Ovary (tissue), 9 donors: Measurements from ENCODE around the gene SLC18A3. TPM values are rescaled to one million over a fixed set of nuclear protein-coding genes. Genes with fewer than 3 reads are reported as not detected.
A peak's percentile ranks its signal among the peaks of the same experiment; 100 is the strongest.

Experiments used
- DNase-seq, 5 donors: peaks; one replicate each; pipeline ENCODE4 v3.0.0-alpha.2; 2019 to 2020
- H3K27ac ChIP-seq, 2 donors: fragments of 200-600 bp; one replicate each; pipeline versions ENCODE4 v1.5.1 to v1.8.0; 2019 to 2022
- H3K27me3 ChIP-seq: fragments of 200-600 bp; one replicate; pipeline ENCODE4 v1.8.0; 2022
- H3K36me3 ChIP-seq: fragments of 200-600 bp; sonication (generic); one replicate; pipeline ENCODE4 v1.5.1; 2019
- H3K4me1 ChIP-seq: one replicate; pipeline ENCODE4 v1.8.1; 2013; ENCODE audit warnings: mild to moderate bottlenecking, moderate library complexity; ENCODE audit not compliant: insufficient read depth
- H3K4me3 ChIP-seq: fragments of 200-600 bp; sonication (generic); one replicate; pipeline ENCODE4 v1.5.1; 2017
- H3K9me3 ChIP-seq, 2 donors: fragments of 200-600 bp in 1 of 2; sonication (generic) in 1 of 2; one replicate each; pipeline versions ENCODE4 v1.5.1 to v1.8.1; 2013 to 2019; ENCODE audit warnings: mild to moderate bottlenecking in 1 of 2, moderate library complexity in 1 of 2
- CTCF ChIP-seq, 3 donors: fragments of 450-650 bp in 2 of 3; fragments of 200-600 bp in 1 of 3; IDR thresholded peaks; one replicate each; pipeline versions ENCODE4 v1.5.1 to v1.8.0; 2016 to 2022; ENCODE audit warnings: antibody characterized with exemption in 3 of 3, mild to moderate bottlenecking in 1 of 3
- EP300 ChIP-seq: sonication (generic); formaldehyde crosslinking; IDR thresholded peaks from one replicate; pipeline ENCODE4 v1.6.1; 2017; ENCODE audit warnings: antibody characterized with exemption
- POLR2A ChIP-seq: fragments of 450-650 bp; IDR thresholded peaks from one replicate; pipeline ENCODE4 v1.6.1; 2017; ENCODE audit warnings: antibody characterized with exemption, mild to moderate bottlenecking, moderate library complexity
- WGBS, 3 donors: extraction: QIAGEN DNeasy Blood & Tissue Kit in 1 of 3; methylation state at CpG; one replicate each; pipeline versions ENCODE4 v1.1.5 to v1.1.7; 2013 to 2017; 5-methylcytosine and 5-hydroxymethylcytosine counted together
- intact Hi-C, 4 donors: fragments of 100-400 bp; cut with DNase I; formaldehyde crosslinking; loops; one replicate each; pipeline versions ENCODE4 v1.11.0 to v1.15.1; 2022 to 2023
- polyA plus RNA-seq, 2 donors: library from polyadenylated mRNA; stranded (reverse); fragments of 200-250 nt in 1 of 2; fragments of 350-450 nt in 1 of 2; fragmentation: Illumina TruSeq in 1 of 2; extraction: RNeasy Lipid Tissue Mini Kit (QIAGEN cat#74804) in 1 of 2; gene quantifications; one replicate each; pipeline ENCODE4 v1.2.3, GENCODE V29; 2013 to 2014
- total RNA-seq, 7 donors: library from RNA; depleted of rRNA in 2 of 7; stranded (reverse); fragments of >200 nt in 2 of 7; fragmentation: NEBNext Ultra II Directional in 3 of 7; extraction: Animal tissue kit (Norgen Biotek cat#: 25700) in 3 of 7; gene quantifications; one replicate each; pipeline versions ENCODE4 v1.1.0 to v1.2.4, GENCODE V29; 2016 to 2023
- donor health status: DM: no; HTN: no; CAD: no; lungs with moderate emphysema.
- donor health status: DM: no; HTN: no; CAD: no.
- donor health status: Bipolar disorder and iron deficiency.
- donor health status: DM: yes; HTN: yes; CAD: no.
- donor health status: DM: no; HTN: no; CAD: no.
- donor health status: DM: yes; HTN: yes; CAD: no.

The SLC18A3 gene
- total and polyA plus RNA-seq, 9 donors, result not detected

DNA sequence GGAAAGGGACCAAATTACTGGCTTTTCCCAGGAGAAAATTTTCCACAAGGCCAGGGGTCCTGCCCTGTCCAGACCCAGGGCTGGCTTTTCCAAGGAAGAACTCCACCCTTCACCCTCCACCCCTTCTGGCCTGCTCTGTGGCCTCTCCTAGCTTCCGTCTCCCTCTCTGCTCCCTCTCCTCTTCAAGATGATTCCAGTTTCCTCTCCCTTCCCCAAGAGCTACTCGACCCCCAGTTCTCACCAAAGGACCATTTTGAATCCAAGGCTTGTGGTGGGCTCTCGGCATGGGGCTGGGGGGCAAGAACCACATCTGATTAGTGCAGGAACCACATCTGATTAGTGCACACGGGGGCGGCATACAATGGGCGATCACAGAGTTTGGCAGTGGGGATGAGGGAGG lies 11.5 kb downstream of the SLC18A3 start:
- intact Hi-C loops, result no loop called here
- TF ChIP-seq POLR2A (no peak), EP300 (no peak)
- no peaks in the 10 kb centered on the region for H3K9me3 ChIP-seq
- no peaks in the 10 kb centered on the region for H3K4me1 ChIP-seq
- no peak overlapping the region for H3K27ac ChIP-seq
- no peaks in the 10 kb centered on the region for H3K36me3 ChIP-seq
- DNase-seq, result no peak
- 33 to 42% (median 34%) methylated on average over 6 of the region's 6 CpGs for WGBS, 3 donors
- no peaks in the 10 kb centered on the region for H3K27me3 ChIP-seq
- no peak overlapping the region for H3K4me3 ChIP-seq

GRCh38 chr10:49622426-49623425 lies 12.6 kb downstream of the SLC18A3 start:
- no peak for TF ChIP-seq CTCF (IDR thresholded peaks at IDR 0.05)
- Histone ChIP-seq H3K4me1 (no peaks in the 10 kb centered on the region), H3K4me3 (no peak overlapping the region), H3K9me3 (no peaks in the 10 kb centered on the region), H3K36me3 (no peaks in the 10 kb centered on the region), H3K27me3 (no peaks in the 10 kb centered on the region), H3K27ac (no peak overlapping the region)
- intact Hi-C loops, result no loop called here
- 66 to 77% (median 71%) methylated on average over 11 of the region's 11 CpGs for WGBS, 3 donors
- peak in 1 of 5 donors; percentile 7 for DNase-seq

- WGBS, 3 donors, result 63 to 79% (median 78%) methylated on average over 5 of the region's 5 CpGs
- no peak for DNase-seq
- intact Hi-C loops, result no loop called here
Measured at GRCh38 chr10:49624629-49625028, 14.5 kb downstream of the SLC18A3 start.

DNA sequence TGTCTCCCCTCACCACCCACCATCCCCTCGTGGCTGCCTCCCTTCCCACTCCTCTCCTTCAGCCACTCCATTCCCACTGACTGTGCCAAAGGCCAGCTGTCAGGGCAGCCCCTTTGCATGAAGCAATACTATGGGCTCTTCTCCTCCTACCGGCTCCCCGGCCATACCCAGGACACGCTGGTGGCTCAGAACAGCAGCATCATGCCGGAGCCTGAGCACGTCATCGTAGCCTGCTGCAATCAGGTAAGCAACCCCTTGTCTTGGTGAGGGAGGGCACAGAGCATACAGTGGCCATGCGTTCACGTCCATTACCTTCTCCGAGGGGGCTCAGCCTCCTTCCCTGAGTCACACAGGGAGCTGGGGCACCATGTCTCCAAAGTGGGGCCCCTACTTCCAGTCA lies 15.3 kb downstream of the SLC18A3 start:
- H3K36me3 ChIP-seq, result no peaks in the 10 kb centered on the region
- no peak overlapping the region for H3K27ac ChIP-seq
- no peaks in the 10 kb centered on the region for H3K27me3 ChIP-seq
- H3K9me3 ChIP-seq, result no peaks in the 10 kb centered on the region
- TF ChIP-seq POLR2A (no peak), CTCF (IDR thresholded peaks at IDR 0.05) (no peak), EP300 (no peak)
- 75 to 86% (median 84%) methylated on average over 10 of the region's 10 CpGs for WGBS, 3 donors
- peak in 1 of 5 donors; percentile 18 for DNase-seq
- intact Hi-C loops, result no loop called here
- no peak overlapping the region for H3K4me3 ChIP-seq
- no peaks in the 10 kb centered on the region for H3K4me1 ChIP-seq

More at GRCh38 chr10:49624629-49625028, 14.5 kb downstream of the SLC18A3 start:
- TF ChIP-seq CTCF (IDR thresholded peaks at IDR 0.05), result no peak
- no peak for TF ChIP-seq POLR2A
- no peak for TF ChIP-seq EP300
- Histone ChIP-seq H3K27me3 (no peaks in the 10 kb centered on the region), H3K4me3 (no peak overlapping the region), H3K36me3 (no peaks in the 10 kb centered on the region), H3K27ac (no peak overlapping the region), H3K4me1 (no peaks in the 10 kb centered on the region), H3K9me3 (no peaks in the 10 kb centered on the region)

GRCh38 chr10:49627038-49627437 lies 16.9 kb downstream of the SLC18A3 start:
- Histone ChIP-seq H3K4me3 (no peak overlapping the region), H3K4me1 (no peaks in the 10 kb centered on the region), H3K36me3 (no peaks in the 10 kb centered on the region), H3K27ac (no peak overlapping the region), H3K9me3 (no peaks in the 10 kb centered on the region), H3K27me3 (no peaks in the 10 kb centered on the region)
- TF ChIP-seq EP300 (no peak), POLR2A (no peak), CTCF (IDR thresholded peaks at IDR 0.05) (no peak)
- 81 to 92% (median 84%) methylated on average over 7 of the region's 7 CpGs for WGBS, 3 donors
- intact Hi-C loops, result no loop called here
- DNase-seq, result no peak
